SK-N-SH (cell line): ENCODE results near the gene INPP5K. TPM values are rescaled to one million over a fixed set of nuclear protein-coding genes. Genes with fewer than 3 reads are reported as not detected.

ENCODE experiments used
- CTCF ChIA-PET: fragments of 300-600, 350-600 bp; formaldehyde crosslinking; extraction: SDS; loops from one replicate; lab custom pipeline; 2021; lab: Yijun Ruan, JAX
- POLR2A ChIA-PET: fragments of 350-600 bp; sonication (Branson Sonifier 250); formaldehyde crosslinking; extraction: SDS; loops from one replicate; lab custom pipeline; 2020; ENCODE audit warnings: antibody characterized with exemption, inconsistent platforms; lab: Yijun Ruan, JAX
- DNase-seq: peaks from one replicate; pipeline ENCODE4 v3.0.0; 2012
- H2AFZ ChIP-seq: fragments of 200-600 bp; sonication (generic); 2 replicates; pipeline ENCODE4 v1.8.1; 2016; ENCODE audit warnings: antibody characterized with exemption, mild to moderate bottlenecking, low read depth
- H3F3A ChIP-seq: fragments of 200-600 bp; sonication (generic); replicated peaks from 2 replicates; pipeline ENCODE3; 2016; ENCODE audit warnings: antibody characterized with exemption, mild to moderate bottlenecking; ENCODE audit not compliant: insufficient read depth
- H3K27ac ChIP-seq, 2 experiments: fragments of 200-500 bp in 1 of 2; fragments of 200-600 bp in 1 of 2; sonication (Bioruptor generic) in 1 of 2; sonication (generic), shearing (Covaris generic) in 1 of 2; 2 replicates each; pipeline versions ENCODE4 v1.5.1 to v1.6.1; 2014 to 2016; ENCODE audit warnings: low read depth in 2 of 2, inconsistent platforms in 1 of 2, low read length in 1 of 2, mild to moderate bottlenecking in 1 of 2, mixed read lengths in 1 of 2
- H3K27me3 ChIP-seq: fragments of 200-600 bp; sonication (generic), shearing (Covaris generic); 2 replicates; pipeline ENCODE4 v1.6.1; 2016; ENCODE audit warnings: mixed run types; ENCODE audit not compliant: insufficient read depth
- H3K36me3 ChIP-seq, 2 experiments: fragments of 200-500 bp in 1 of 2; fragments of 200-600 bp in 1 of 2; sonication (Bioruptor generic) in 1 of 2; sonication (generic) in 1 of 2; replicated peaks in 1 of 2; 2 replicates each; pipeline versions ENCODE3 to v1.5.1; 2014 to 2016; ENCODE audit warnings: low read length in 1 of 2, mild to moderate bottlenecking in 1 of 2; ENCODE audit not compliant: insufficient read depth in 2 of 2, control insufficient read depth in 1 of 2
- H3K4me1 ChIP-seq, 2 experiments: fragments of 200-500 bp in 1 of 2; fragments of 200-600 bp in 1 of 2; sonication (Bioruptor generic) in 1 of 2; sonication (generic), shearing (Covaris generic) in 1 of 2; 2 replicates each; pipeline versions ENCODE4 v1.5.1 to v1.6.1; 2014 to 2016; ENCODE audit warnings: low read depth in 1 of 2, low read length in 1 of 2, mixed run types in 1 of 2; ENCODE audit not compliant: insufficient read depth in 2 of 2, control insufficient read depth in 1 of 2
- H3K4me2 ChIP-seq: fragments of 200-600 bp; sonication (generic), shearing (Covaris generic); 2 replicates; pipeline ENCODE4 v1.6.1; 2017; ENCODE audit warnings: mixed run types
- H3K4me3 ChIP-seq, 2 experiments: fragments of 200-500 bp in 1 of 2; fragments of 200-600 bp in 1 of 2; sonication (Bioruptor generic) in 1 of 2; sonication (generic), shearing (Covaris generic) in 1 of 2; 2 replicates each; pipeline versions ENCODE4 v1.5.1 to v1.8.1; 2014 to 2016; ENCODE audit warnings: low read depth in 2 of 2, inconsistent platforms in 1 of 2, low read length in 1 of 2, mild to moderate bottlenecking in 1 of 2, mixed read lengths in 1 of 2, moderate library complexity in 1 of 2
- H3K79me2 ChIP-seq: fragments of 200-600 bp; sonication (generic); 2 replicates; pipeline ENCODE4 v1.8.1; 2017; ENCODE audit warnings: mild to moderate bottlenecking; ENCODE audit not compliant: insufficient read depth
- H3K9ac ChIP-seq: fragments of 200-600 bp; sonication (generic); 2 replicates; pipeline ENCODE4 v1.6.1; 2017; ENCODE audit warnings: mixed run types
- H3K9me2 ChIP-seq: fragments of 200-600 bp; sonication (generic); 2 replicates; pipeline ENCODE4 v1.6.1; 2017; ENCODE audit warnings: mixed run types
- H3K9me3 ChIP-seq: fragments of 200-600 bp; sonication (generic); 2 replicates; pipeline ENCODE4 v1.6.1; 2017; ENCODE audit warnings: mixed run types, mild to moderate bottlenecking, moderate library complexity
- H4K20me1 ChIP-seq: fragments of 200-600 bp; sonication (generic); 2 replicates; pipeline ENCODE4 v1.6.1; 2017; ENCODE audit warnings: mild to moderate bottlenecking, mixed run types; ENCODE audit not compliant: insufficient read depth
- ELF1 ChIP-seq: IDR thresholded peaks from 2 replicates; pipeline ENCODE4 v1.4.0; 2012
- EP300 ChIP-seq, 2 experiments: IDR thresholded peaks; 2 replicates each; pipeline versions ENCODE4 v1.4.0 to v1.6.1; 2012; ENCODE audit warnings: borderline replicate concordance in 1 of 2, low read depth in 1 of 2, low read length in 1 of 2
- EZH2phosphoT487 ChIP-seq: fragments of 200-600 bp; sonication (generic); IDR thresholded peaks from 2 replicates; pipeline ENCODE4 v1.6.1; 2017; ENCODE audit warnings: low read depth, mixed run types, mild to moderate bottlenecking, antibody characterized with exemption, moderate library complexity, borderline replicate concordance
- FOSL2 ChIP-seq: IDR thresholded peaks from 2 replicates; pipeline ENCODE4 v1.4.0; 2012; ENCODE audit warnings: low read depth, mild to moderate bottlenecking, moderate library complexity, borderline replicate concordance
- FOXJ3 ChIP-seq: sonication (generic); formaldehyde crosslinking; IDR thresholded peaks from 2 replicates; pipeline ENCODE4 v1.5.1; 2020; ENCODE audit warnings: mild to moderate bottlenecking, missing genetic modification reagents
- FOXM1 ChIP-seq: IDR thresholded peaks from 2 replicates; pipeline ENCODE4 v1.4.0; 2012; ENCODE audit warnings: low read depth, mild to moderate bottlenecking
- MEF2A ChIP-seq: IDR thresholded peaks from 2 replicates; pipeline ENCODE4 v1.4.0; 2012; ENCODE audit warnings: low read depth, borderline replicate concordance
- NRF1 ChIP-seq: IDR thresholded peaks from 2 replicates; pipeline ENCODE4 v1.6.1; 2012; ENCODE audit warnings: low read depth, mild to moderate bottlenecking, low read length
- REST ChIP-seq: IDR thresholded peaks from 2 replicates; pipeline ENCODE4 v1.6.1; 2012; ENCODE audit warnings: mild to moderate bottlenecking, low read depth, low read length, moderate library complexity
- RFX5 ChIP-seq: IDR thresholded peaks from 2 replicates; pipeline ENCODE4 v1.6.1; 2012; ENCODE audit warnings: mild to moderate bottlenecking, improper control_type of control experiment, low read length
- RXRA ChIP-seq: IDR thresholded peaks from 2 replicates; pipeline ENCODE4 v1.4.0; 2012; ENCODE audit warnings: low read depth, mild to moderate bottlenecking, borderline replicate concordance
- SIN3A ChIP-seq: IDR thresholded peaks from 2 replicates; pipeline ENCODE4 v1.6.1; 2012; ENCODE audit warnings: low read depth, mild to moderate bottlenecking, low read length, moderate library complexity, borderline replicate concordance
- SMC3 ChIP-seq: IDR thresholded peaks from 2 replicates; pipeline ENCODE4 v1.6.1; 2012; ENCODE audit warnings: low read depth, low read length, improper control_type of control experiment
- TCF12 ChIP-seq: IDR thresholded peaks from 2 replicates; pipeline ENCODE4 v1.4.0; 2012
- WGBS: methylation state at CpG from one replicate; pipeline ENCODE4 v1.1.6; 2017; ENCODE audit warnings: low lambda C conversion rate; 5-methylcytosine and 5-hydroxymethylcytosine counted together
- polyA plus RNA-seq, 3 experiments: library from polyadenylated mRNA; depleted of rRNA; stranded (reverse); fragments of >200 nt; gene quantifications; 2 replicates each; pipeline ENCODE4 v1.2.3, GENCODE V29; 2012
- TF ChIP-seq, protein P1 (sequence below): IDR thresholded peaks from 2 replicates; pipeline ENCODE4 v1.4.0; 2012; ENCODE audit warnings: low read depth
- TF ChIP-seq, protein P2 (sequence below): fragments of 150-350 bp; IDR thresholded peaks from 2 replicates; pipeline ENCODE4 v1.6.1; 2017; ENCODE audit warnings: antibody characterized with exemption, low read length, low read depth, borderline replicate concordance
- TF ChIP-seq, protein P3 (sequence below): IDR thresholded peaks from 2 replicates; pipeline ENCODE4 v1.4.0; 2012; ENCODE audit warnings: low read depth, borderline replicate concordance
- TF ChIP-seq, protein P4 (sequence below): IDR thresholded peaks from 2 replicates; pipeline ENCODE4 v1.4.0; 2012; ENCODE audit warnings: low read depth, borderline replicate concordance

INPP5K gene
- polyA plus RNA-seq, 1 of the 3 experiments (the other 2 are of a cell fraction): 26.2 TPM

DNA sequence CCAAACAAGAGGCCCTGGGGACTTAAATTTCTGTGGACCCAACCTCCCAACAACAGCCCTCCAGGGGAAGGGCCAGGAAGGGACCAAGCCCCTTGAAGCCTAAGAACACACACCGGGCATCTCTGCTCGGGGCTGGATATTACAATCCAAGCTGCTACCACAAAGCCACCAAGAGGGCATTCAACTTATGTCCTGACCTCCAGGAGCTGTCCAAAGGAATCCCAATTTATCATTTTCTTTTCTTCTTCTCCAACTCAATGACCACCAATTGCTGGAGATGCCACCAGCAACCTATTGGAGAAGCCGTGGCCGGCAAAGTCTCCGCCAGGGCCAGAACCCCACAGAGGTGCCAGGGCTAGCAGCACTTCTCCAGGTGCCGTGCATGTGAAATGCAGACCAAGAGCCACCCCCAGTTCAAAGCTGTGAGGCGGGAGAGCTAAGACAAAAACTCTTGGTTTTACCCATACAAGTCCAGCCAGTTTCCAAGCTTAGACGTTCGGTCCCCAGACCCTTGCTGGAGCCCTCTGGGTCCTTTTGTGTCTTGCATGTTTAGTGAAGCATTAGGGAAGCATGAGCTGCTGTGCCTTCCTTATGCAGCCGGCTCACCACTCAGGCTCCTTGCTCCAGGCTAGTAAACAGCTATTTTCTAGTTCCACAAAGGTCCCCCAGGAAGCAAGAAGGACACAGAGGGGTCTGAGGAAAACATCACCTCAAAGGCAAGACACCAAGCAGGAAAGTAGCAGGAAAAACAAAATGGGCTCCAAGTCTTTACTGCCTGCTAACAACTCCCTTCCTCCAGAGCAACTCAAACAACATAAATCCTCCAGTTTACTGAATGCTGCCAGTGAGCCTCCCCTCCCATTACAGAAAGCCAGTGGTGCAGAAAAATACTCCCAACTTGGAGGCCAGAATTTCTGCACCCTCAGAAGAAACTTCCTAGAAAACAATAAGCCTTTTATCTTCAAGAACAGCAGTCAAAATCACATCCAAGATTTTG lies 42.9 kb upstream of the INPP5K start:
- ChIA-PET CTCF (interaction anchor here (1.5 kb wide), 1 partner anchor 110 kb away, joined by 3 read pairs; no protein-coding TSS in a partner anchor), POLR2A (no interaction called here)
- no peak for DNase-seq
- Histone ChIP-seq H3K4me3 (no peak overlapping the region), H3K79me2 (peaks cover 73% of the 10 kb centered on the region), H4K20me1 (peaks cover 68% of the 10 kb centered on the region), H3K36me3 (peaks cover 6 to 14% of the 10 kb centered on the region in 2 experiments), H3K27ac (no peak overlapping the region), H3K9me2 (no peaks in the 10 kb centered on the region), H3F3A (no peaks in the 10 kb centered on the region), H3K4me1 (peaks cover 0 to 26% of the 10 kb centered on the region in 2 experiments; a peak in 1 of 4 replicates), H3K27me3 (no peaks in the 10 kb centered on the region), H3K4me2 (no peak overlapping the region), H2AFZ (no peak overlapping the region), H3K9me3 (no peaks in the 10 kb centered on the region), H3K9ac (no peak overlapping the region)
- TF ChIP-seq, protein P1, sequence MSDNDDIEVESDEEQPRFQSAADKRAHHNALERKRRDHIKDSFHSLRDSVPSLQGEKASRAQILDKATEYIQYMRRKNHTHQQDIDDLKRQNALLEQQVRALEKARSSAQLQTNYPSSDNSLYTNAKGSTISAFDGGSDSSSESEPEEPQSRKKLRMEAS: no peak
- 89% methylated on average over 10 of the region's 10 CpGs for whole genome bisulfite sequencing

DNA sequence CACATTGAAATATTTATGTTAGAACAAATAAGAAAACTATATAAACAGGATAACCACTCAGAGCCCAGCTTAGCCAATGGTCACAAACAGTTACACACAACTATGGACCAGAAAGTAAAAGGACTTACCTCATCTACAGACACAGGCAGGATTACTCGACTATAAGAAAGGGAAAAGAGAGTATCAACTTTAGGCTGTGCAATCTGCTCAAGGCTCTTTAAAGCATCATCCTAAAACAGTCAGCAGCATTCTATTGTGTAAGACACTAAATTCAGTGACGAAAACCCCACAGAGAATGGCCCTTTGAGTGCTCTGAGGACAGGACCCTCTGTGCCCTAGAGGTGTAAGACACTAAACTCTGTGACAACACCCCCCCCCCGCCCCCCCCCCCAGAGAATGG lies 42.0 kb upstream of the INPP5K start:
- Histone ChIP-seq H3K27me3 (no peaks in the 10 kb centered on the region), H3K9me2 (no peaks in the 10 kb centered on the region), H3K4me3 (no peak overlapping the region), H3K4me2 (no peak overlapping the region), H3K27ac (no peak overlapping the region), H3K9me3 (no peaks in the 10 kb centered on the region), H3K9ac (no peak overlapping the region), H2AFZ (no peak overlapping the region), H4K20me1 (peaks cover 74% of the 10 kb centered on the region), H3F3A (no peaks in the 10 kb centered on the region), H3K4me1 (peaks cover 0 to 19% of the 10 kb centered on the region in 2 experiments; a peak in 1 of 4 replicates), H3K79me2 (peaks cover 81% of the 10 kb centered on the region)
- CTCF ChIA-PET: interaction anchor here (1.5 kb wide), 1 partner anchor 111 kb away, joined by 3 read pairs; no protein-coding TSS in a partner anchor
- 90% methylated on average over 2 of the region's 3 CpGs for WGBS
- DNase-seq: no peak
- POLR2A ChIA-PET: no interaction called here
- TF ChIP-seq REST (no peak), EZH2phosphoT487 (no peak), SIN3A (no peak), FOXJ3 (CRISPR knock-in tag) (no peak), NRF1 (no peak), SMC3 (no peak), EP300 (IDR thresholded peaks at IDR 0.05; ENCODE audit: borderline replicate concordance in 1 of 2, low read depth in 1 of 2, low read length in 1 of 2) (no peak), RXRA (no peak), ELF1 (no peak), RFX5 (no peak), FOSL2 (no peak), MEF2A (no peak), FOXM1 (no peak), TCF12 (no peak)
- TF ChIP-seq, protein P2, sequence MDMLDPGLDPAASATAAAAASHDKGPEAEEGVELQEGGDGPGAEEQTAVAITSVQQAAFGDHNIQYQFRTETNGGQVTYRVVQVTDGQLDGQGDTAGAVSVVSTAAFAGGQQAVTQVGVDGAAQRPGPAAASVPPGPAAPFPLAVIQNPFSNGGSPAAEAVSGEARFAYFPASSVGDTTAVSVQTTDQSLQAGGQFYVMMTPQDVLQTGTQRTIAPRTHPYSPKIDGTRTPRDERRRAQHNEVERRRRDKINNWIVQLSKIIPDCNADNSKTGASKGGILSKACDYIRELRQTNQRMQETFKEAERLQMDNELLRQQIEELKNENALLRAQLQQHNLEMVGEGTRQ: no peak
- TF ChIP-seq, protein P3, sequence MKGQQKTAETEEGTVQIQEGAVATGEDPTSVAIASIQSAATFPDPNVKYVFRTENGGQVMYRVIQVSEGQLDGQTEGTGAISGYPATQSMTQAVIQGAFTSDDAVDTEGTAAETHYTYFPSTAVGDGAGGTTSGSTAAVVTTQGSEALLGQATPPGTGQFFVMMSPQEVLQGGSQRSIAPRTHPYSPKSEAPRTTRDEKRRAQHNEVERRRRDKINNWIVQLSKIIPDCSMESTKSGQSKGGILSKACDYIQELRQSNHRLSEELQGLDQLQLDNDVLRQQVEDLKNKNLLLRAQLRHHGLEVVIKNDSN: no peak
- TF ChIP-seq, protein P4, sequence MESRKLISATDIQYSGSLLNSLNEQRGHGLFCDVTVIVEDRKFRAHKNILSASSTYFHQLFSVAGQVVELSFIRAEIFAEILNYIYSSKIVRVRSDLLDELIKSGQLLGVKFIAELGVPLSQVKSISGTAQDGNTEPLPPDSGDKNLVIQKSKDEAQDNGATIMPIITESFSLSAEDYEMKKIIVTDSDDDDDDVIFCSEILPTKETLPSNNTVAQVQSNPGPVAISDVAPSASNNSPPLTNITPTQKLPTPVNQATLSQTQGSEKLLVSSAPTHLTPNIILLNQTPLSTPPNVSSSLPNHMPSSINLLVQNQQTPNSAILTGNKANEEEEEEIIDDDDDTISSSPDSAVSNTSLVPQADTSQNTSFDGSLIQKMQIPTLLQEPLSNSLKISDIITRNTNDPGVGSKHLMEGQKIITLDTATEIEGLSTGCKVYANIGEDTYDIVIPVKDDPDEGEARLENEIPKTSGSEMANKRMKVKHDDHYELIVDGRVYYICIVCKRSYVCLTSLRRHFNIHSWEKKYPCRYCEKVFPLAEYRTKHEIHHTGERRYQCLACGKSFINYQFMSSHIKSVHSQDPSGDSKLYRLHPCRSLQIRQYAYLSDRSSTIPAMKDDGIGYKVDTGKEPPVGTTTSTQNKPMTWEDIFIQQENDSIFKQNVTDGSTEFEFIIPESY: no peak
- TF ChIP-seq, all 33 proteins: peak for 0
- peaks cover 10 to 14% of the 10 kb centered on the region in 2 experiments for H3K36me3 ChIP-seq
